GM19240 (cell line): ENCODE measurements around the gene UVSSA.
"Not testable (repeated sequence)": the region's sequence is repeated elsewhere in the genome, so short reads cannot be mapped to it uniquely, and the experiment has no call there.

Experiments
- DNase-seq: peaks from one replicate; pipeline ENCODE4 v3.0.0; 2011; ENCODE audit warnings: low spot score; ENCODE audit not compliant: insufficient read length

UVSSA gene

DNA sequence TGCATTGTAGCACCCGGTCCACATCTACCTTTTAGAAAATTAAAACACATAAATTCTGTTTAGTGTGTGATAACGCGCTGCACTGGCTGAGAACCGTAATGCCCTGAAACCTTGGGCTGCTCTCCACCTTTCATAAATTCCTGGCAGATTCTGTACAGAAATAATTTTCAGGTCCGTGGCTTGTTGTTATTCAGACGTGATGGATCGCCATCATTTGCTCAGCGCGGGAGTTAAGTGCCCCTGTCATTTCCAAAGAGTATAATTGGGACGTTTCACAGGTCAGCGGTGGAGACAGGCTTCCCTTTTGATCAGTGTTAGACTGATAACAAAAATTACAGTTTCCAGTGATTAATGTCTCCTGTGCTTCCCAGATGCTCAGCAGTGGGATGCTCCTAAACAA, 16.5 kb downstream of the UVSSA start:
- DNase-seq: no peak

DNA sequence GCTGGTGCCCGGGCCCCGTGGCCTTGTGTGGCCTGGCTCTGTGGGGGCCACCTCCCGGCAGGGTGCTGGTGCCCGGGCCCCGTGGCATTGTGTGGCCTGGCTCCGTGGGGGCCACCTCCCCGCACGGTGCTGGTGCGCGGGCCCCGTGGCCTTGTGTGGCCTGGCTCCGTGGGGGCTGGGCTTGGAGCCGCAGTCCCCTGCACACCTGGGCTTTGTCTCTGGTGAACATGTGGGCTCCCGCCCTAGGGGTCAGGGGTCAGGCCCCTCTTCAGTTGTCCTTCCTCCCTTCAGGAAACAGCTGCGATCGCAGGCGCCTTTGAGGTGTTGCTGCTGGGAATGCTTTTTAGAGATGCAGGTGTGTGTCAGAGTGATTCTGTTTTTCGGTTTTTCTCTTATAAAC, 17.2 kb downstream of the UVSSA start:
- no peak for DNase-seq

DNA sequence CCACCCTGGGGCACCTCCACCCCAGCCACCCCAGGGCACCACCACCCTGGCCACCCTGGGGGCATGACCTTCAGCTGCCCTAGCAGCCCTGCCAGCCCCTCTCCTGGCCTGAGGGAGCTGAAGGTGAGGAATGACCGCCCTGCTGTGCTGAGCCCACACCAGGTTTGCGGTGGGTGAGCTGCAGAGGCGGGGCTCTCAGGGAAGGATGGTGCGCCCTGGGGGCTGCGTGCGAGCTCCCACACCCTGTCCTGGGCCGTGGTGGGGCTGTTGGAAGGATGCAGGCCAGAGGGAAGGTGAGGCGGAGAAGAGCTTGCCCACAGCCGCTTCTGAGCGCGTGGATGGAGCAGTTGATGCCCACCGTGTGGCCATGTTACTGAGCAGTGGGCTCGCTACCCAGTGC, 17.7 kb downstream of the UVSSA start:
- DNase-seq: no peak

DNA sequence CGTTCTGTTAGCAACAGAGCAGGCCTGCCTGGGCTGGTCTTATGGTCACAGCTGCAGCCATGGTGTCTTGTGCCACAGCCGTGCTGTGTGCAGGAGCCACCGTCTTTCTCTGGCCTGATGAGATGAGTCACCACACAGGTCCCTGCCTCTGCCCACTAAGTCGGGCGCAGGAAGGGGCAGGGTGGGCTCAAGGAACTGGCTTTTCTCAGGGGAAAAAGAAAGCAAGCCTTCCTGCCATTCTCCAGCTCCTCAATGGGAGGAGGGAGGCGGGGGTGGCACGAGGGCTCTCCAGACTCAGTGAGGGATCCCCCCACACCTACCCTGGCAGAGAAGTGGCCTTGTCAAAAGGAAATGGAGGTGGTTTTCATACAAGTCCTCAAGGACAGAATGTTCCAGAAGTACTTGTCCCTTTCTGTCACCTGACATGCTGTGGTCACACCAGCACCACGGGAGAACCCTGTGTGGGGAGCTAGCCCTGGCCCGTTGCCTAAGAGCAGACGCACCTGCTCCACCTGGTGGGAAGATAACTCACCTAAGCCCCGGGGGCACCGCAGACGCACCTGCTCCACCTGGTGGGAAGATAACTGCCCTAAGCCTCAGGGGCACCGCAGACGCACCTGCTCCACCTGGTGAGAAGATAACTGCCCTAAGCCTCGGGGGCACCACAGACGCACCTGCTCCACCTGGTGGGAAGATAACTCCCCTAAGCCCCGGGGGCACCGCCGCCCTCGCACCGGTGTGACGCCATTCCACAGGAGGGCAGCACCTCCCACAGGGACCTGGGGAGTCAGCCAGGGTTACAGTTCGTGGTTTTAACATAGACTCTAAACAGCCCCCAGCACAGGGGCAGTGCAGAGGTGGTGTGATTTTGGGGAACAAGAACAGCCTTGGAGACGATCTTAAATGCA, 18.5 kb downstream of the UVSSA start:
- DNase-seq: no peak

DNA sequence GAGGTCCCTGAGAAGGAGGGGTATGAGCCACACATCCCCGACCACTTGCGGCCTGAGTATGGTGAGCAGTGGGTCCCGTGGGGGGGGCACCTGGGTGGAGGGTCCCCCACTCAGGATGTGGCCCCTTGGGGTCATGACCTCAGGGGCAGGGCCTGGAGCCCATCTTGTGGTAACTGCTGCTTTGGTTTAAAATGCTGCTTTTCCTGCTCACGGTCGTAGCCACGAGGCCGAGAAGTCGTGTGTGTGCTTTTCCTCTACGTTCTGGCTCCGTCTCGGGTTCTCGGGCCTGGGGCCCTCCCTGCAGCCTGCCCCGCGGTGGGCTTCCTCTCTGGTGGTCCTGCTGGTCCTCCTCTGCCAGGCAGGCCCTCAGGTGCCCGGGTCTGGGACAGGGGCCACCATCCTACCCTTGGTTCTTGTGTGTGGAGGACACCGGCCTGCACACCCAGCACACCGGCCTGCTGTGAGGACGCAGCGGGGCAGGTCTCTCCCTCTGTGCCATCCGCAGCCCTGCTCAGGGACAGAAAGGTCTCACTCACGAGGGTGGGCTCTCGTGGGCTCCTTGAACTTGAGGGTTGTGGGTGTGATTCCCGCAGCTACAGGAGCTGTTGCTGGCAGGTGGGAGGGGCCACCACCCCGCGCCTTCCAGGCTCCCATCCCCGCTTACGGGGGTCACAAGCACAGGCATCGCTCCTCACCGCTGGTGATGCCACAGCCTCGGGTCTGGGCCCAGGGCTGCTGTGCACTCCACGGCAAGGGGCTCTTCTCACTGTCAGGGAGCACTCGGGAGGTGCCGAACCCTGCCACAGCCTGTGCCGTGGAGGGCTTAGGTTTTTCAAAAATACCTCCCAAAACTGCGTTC, 19.6 kb downstream of the UVSSA start:
- no peak for DNase-seq

DNA sequence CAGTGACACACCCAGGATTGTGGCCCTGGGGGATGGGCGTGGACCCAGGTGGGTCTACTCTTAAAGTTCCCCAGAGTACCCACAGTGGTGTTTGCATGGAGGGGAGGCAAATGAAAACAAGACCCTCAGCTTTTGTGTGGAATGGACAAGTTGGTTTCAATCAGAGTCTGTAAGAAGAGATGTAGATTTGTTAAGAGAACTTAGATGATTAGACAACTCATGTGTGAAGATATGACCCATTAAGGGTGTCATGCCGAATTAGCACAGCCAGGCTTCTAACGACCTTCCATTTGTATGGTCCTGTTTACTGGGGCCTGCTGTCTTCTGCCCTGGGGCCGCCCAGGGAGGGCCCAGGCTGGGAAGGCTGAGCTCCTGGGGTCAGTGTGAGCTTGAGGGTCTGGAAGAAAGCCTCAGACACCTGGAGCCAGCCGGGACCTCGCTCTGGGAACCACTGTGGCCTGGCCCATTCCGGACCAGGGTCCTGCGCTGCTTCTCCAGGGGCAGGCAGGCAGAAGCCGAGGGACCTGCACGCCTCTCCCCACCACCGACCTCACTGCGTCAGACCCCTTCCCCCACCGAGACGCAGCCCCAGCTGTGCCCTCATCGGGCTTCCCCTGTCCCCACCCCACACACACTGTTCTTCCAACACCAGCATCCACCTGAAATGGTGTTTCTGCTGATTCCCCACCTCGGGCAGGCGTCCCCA, 20.4 kb downstream of the UVSSA start:
- no peak for DNase-seq

DNA sequence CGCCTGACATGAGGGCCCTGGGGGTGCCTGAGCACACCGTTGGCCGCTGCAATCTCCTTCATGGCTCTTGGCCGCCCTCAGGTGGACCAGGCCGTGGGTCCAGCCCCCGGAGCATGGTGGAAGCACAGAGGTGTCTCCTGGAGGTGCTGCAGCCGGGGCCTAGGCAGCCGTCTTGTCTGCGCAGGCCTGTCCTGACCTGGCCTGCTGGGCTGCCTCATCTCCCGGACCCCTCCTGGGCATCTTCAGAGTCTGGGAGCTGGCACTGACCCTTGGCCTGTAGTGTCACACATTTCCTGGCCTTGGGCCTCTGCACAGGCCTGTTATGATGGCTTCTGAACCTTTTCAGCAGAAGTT, 20.9 kb downstream of the UVSSA start:
- DNase-seq: no peak

DNA sequence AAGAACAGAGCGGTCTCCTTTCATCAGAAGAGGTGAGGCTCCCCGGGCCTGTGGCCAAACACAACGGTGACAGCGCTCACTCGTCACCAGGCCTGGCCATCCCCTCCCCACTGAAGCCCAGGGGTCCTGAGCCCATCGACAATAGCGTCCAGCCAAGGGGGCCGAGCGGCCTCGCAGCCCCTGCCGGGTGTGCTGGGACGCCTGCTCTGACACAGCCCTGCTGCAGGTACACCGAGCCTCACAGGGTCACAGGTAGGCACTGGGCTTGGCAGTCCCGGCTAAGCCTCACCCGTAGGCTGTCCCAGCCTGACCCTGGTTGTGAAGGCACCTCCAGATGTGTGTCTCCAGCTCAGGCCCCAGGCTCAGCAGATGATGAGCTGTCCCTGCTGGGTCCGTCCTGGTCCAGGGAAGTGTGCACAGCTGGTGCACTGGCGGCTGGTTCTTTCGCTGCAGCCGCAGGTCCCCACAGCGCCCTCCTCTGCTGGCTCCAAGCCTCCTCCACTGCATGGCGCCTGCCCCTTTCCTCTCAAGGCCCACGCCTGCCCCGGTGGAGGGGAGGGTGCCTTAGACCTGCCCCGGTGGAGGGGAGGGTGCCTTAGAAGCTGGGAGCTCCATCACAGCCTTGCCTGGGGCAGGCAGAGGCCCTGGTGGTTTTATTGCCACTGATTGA, 21.5 kb downstream of the UVSSA start:
- DNase-seq: no peak

DNA sequence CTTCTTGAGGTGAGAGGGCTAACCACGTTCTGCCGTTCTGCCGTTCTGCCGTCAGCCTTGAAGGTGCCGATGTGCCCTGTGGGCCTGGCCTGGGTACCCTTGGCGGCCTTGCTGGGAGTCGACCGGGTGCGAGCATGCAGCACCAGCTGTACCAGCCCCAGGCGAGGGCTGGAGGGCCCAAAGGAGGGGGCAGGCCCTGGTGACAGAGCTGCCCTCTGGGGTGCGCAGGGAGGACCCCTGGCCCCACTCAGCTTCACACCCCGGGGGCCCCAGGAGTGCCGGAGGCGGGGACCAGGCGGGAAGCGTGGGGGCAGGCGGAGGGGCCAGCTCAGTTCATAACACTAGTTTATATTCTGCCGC, 22.1 kb downstream of the UVSSA start:
- no peak for DNase-seq

DNA sequence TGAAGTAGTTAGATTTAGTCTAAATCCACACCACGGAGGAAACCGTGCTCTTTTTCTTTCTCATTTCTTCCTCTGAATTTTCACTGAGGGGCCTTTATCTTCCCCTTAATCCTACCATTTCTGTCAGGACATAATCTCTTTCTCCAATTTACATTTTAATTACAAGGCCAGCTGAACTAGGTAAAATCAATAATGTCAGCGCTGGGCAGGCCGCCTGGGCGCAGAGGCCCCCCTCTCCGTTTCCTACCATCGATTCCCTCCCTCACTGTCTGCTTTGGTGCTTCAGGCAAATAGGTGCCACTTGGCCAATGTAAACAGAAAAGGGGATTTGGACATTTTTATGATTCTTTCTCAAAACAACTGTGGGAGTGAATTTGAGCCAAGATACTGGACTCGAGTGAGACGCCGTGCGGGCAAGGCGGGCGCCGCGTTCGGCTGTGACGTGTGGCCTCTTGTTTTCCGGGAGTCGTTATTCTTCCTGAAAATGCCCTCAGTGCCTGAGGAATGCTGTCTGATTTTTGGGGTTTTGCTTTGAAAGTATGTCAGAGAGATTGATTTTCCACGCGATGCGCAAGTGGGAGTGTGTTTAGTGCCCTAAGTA, 22.6 kb downstream of the UVSSA start:
- no peak for DNase-seq

DNA sequence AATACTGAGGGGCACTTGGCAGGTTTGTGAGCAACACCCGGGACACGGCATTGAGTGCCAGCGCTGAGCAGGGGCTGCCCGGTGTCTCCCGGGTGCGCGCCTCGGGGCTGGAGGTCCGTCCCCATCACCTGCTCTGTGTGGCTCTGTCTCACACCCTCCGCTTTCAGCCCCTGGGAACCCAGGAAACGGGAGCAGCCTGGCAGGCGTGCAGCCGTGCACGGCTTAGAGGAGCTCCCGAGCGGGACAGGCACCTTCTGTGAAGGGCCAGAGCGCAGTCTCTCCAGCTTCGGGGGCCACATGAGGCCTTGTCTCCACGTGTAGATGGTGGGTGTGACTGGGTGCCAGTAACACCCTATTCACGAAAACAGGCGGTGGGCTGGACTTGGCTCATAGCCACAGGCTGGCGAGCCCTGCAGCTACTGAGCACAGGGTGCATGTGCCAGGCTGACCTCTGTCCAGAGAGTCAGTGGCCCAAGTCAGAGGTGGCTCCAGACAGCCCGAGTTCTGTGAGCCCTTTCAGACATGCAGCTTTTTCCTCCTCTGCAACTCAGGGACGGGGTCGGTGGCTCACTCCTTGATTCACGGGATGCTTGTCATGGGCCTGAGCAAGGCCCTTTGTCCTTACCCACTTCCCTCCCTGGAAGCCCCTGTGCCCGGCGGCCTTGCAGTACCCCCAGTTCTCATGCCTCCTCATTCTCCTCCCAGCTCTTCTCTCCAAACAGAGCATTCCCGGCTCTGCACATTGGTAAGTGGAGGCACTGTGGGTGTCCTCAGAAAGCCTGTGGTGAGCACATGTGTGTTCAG, 23.5 kb downstream of the UVSSA start:
- no peak for DNase-seq

DNA sequence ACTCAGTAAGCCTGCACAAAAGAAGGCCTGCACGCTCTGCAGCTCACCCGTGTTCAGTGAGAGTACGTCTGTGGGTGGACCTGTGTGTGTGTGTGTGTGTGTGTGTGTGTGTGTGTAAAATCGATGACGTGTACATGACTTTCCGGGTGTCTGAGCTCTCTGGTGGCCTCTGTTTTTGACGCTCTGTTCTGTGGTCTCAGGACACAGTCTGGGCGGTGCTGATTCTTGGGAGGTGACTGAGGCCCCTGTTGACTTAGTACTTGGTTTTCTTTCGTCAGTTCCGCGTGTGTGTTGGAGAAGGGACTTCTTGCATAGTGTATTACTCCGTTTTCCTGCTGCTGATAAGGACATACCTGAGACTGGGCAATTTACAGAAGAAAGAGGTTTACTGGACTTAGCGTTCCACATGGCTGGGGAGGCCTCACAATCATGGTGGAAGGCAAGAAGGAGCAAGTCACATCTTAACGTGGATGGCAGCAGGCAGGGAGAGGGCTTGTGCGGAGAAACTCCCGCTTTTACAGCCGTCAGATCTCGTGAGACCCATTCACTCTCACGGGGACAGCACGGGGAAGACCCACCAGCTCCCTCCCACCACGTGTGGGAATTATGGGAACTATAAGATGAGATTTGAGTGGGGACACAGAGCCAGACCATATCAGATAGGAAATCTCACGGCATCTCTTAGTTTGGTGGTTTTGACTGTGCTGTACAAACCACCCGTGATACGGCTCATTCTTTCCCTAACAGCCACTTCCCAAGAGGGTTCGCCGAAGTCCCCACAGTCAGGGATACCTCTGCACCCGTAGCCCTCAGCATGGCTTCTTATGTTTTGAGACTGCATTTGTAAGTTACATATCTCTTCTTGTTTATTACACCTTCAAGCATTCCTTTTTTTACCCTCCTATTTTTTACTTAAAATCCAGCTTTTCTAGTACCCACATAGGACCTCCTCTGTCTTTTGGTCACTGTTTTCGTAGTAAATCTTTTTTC, 24.5 kb downstream of the UVSSA start:
- DNase-seq: no peak

DNA sequence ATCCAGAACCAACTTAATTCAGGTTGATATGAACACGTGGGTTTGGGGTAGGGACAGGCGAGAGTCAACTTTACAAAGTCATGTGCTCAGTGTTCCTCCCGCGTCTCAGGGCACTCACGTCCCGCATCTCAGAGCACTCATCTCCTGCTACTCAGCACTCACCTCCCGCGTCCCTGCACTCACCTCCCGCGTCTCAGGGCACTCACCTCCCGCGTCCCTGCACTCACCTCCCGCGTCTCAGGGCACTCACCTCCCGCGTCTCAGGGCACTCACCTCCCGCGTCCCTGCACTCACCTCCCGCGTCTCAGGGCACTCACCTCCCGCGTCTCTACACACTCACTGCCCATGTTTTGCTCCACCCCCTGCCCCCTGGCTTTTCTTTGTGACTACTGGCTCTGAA, 25.6 kb downstream of the UVSSA start:
- not testable (repeated sequence) for DNase-seq

DNA sequence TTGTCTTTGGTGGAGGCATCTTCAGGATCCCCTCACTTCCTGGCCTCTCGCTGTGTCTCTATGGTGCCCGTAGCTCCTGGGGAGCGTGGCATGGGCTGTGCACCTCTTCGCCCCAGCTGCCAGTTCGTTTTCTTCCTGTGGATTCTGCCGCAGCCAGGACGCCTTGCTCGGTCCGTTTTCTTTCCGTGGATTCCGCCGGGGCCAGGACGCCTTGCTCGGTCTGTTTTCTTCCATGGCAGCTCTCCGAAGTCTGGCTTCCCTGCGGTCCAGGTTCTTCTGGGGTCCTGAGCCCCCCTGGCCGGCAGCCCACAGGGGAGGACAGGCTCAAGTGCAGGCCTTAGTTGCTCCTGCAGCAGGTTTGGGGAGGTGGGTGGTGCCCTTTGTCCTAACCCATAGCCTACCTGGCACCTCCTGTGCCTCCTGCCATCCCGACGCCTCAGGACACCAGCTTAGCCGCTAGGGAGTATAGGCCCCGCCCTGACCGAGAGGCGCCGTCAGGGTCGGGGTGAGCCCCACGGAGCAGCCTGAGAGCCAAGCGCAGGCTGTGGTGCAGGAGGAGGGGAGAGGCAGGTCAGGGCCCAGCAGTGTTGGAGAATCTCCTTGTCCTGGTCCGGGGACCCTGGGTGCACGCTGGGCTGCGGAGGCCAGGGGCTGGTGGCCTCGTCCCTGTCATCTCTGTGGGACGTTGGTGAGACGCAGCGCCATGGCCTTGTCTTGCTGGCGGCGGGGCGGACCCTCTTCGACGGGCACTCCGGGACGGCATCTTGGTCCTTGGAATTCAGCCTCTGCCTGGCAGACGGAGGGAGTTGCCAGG, 27.1 kb downstream of the UVSSA start:
- DNase-seq: no peak

DNA sequence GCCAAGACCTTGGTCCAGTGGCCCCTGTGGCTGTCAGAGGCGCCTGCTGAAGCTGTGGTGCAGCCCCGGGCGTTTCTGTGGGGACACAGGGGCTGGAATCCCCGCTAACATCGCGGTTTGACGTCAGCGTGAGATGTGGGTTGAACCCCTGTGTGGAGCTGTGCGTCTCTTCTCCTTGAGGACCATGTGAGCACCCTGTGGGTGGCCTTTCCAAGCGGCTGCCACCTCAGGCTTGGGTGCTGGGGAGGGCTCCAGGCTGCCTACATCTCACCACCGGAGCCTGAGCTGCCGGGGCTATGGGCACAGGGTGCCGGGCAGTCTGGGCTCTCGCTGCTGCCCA, 27.7 kb downstream of the UVSSA start:
- DNase-seq: no peak

DNA sequence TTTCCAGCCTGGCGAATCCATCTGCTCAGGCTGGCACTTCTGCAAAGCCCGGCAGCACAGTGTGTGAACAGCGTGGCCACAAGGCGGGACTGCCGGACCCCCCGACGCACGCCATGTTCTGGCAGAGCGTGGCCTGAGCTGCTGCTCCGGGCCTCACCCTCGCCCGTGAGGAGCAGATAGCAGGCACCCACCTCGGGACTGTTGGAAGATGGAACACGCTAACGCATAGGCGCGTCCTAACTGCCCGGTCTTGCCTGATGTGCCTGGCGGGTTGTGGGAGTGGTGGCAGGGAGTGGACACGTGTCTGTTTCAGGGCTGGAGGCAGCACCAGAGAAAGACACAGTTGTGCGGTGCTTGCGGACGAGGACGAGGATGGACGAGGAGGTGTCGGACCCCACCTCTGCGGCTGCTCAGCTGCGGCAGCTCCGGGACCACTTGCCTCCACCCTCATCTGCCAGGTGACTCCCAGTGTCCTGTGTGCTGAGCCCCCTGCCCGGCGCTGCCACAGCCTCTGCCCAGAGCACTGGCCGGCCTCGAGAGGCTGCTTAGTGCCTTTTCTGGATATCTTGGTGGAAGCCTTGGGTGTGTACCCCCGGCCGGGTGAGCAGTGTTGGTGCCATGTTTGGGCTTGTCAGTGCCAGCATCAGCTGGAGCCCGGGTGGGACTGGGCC, 28.2 kb downstream of the UVSSA start:
- DNase-seq: no peak

DNA sequence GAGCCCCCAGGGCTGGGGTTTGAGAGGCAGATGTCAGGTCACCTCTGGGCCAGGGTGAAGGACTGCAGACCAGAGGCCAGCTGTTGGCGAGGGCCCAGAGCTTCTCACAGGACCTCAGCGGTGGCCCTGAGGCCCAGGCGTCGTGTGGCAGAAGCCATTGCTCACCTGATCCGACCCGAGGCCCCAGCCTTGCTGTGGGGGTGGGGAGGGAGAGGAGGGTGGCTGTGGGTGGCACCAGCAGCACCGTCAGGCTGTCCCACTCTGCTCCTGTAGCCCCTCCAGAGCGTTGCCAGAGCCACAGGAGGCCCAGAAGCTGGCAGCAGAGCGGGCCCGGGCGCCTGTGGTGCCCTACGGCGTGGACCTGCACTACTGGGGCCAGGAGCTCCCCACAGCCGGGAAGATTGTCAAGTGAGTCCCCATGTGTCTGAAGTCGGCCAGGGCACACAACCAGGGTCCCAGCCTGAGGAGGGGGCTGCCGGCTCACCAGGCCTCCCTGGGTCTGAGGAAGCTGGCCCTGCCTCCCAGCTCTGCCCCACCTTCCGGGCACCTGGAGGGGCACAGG, 28.8 kb downstream of the UVSSA start:
- DNase-seq: no peak
